Measurements from ENCODE around the gene OR6C70. TPM values are rescaled to one million over a fixed set of nuclear protein-coding genes. Genes with fewer than 3 reads are reported as not detected.
"Not testable (repeated sequence)": the region's sequence is repeated elsewhere in the genome, so short reads cannot be mapped to it uniquely, and the experiment has no call there.

Gene OR6C70
- polyA plus RNA-seq (ENCODE audit: insufficient read length in 3 of 3) = not detected
- long read RNA-seq, donor 1 = 0 reads
- long read RNA-seq, donor 2 = 0 reads
- long read RNA-seq, donor 3 = 0 reads
- long read RNA-seq, donor 4 = 0 reads
- long read RNA-seq, donor 5 = 0 reads
- long read RNA-seq, donor 6 = 0 reads
- long read RNA-seq, donor 7 = 0 reads
- long read RNA-seq, donor 8 = 0 reads
- long read RNA-seq, donor 9 = 0 reads
- long read RNA-seq, donor 10 = 0 reads
- long read RNA-seq, donor 11 = 0 reads
- long read RNA-seq, donor 12 = 0 reads
- long read RNA-seq, donor 13 = 0 reads
- long read RNA-seq, donor 14 = 0 reads
- long read RNA-seq, donor 15 = 0 reads
- long read RNA-seq, donor 16 = 0 reads

GRCh38 chr12:55470088-55470829 is at the start of gene OR6C70:
Gene OR6C70, minus strand, starts transcription at chr12:55470138. Its CDS starts 0 bp downstream, at chr12:55470138.
- DNase-seq (ENCODE audit: extremely low read depth in 1 of 11, low read depth in 9 of 11, low spot score in 4 of 11) = no peak

GRCh38 chr12:55516391-55516790 is 46.5 kb upstream of the OR6C70 start:
- no peak for DNase-seq (ENCODE audit: extremely low read depth in 1 of 11, low read depth in 9 of 11, low spot score in 4 of 11)

GRCh38 chr12:55515696-55516095 is 45.8 kb upstream of the OR6C70 start:
- no peak for DNase-seq (ENCODE audit: extremely low read depth in 1 of 11, low read depth in 9 of 11, low spot score in 4 of 11)

GRCh38 chr12:55501601-55502000 is 31.7 kb upstream of the OR6C70 start:
- no peak for DNase-seq (ENCODE audit: extremely low read depth in 1 of 11, low read depth in 9 of 11, low spot score in 4 of 11)

DNA sequence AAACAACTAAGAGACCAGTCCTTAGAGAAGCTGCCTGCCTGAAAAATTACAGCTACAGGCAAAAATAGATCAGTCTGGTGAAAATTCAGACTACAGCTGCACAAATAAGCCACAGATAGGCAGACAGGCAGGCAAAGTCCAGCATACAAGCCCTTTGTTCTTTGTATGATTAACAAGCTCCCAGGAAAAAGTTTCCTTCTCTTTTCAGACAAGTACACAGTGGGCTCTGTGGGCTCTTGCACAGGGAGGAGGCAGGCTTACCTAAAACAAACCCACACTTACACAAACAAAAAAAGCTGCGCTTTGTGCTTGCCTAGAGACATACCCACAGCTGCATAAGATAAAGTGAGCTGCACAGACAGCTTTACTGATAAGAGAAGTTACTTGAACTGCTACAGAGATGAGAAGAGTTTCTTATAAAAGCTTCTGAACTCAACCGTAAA is 29.9 kb upstream of the OR6C70 start:
- peak in 3 of 11 donors; percentile 1 to 14 (median 4) for DNase-seq (ENCODE audit: extremely low read depth in 1 of 11, low read depth in 9 of 11, low spot score in 4 of 11)

GRCh38 chr12:55499231-55499630 is 29.3 kb upstream of the OR6C70 start:
- no peak for DNase-seq (ENCODE audit: extremely low read depth in 1 of 11, low read depth in 9 of 11, low spot score in 4 of 11)

- DNase-seq (ENCODE audit: extremely low read depth in 1 of 11, low read depth in 9 of 11, low spot score in 4 of 11) = no peak
Measured at GRCh38 chr12:55495490-55495889, 25.6 kb upstream of the OR6C70 start.

GRCh38 chr12:55492078-55492477 is 22.1 kb upstream of the OR6C70 start, which contains the start of gene OR6C68:
Gene OR6C68, plus strand, starts transcription at chr12:55492378. Its CDS starts 0 bp downstream, at chr12:55492378.
- no peak for DNase-seq (ENCODE audit: extremely low read depth in 1 of 11, low read depth in 9 of 11, low spot score in 4 of 11)

DNA sequence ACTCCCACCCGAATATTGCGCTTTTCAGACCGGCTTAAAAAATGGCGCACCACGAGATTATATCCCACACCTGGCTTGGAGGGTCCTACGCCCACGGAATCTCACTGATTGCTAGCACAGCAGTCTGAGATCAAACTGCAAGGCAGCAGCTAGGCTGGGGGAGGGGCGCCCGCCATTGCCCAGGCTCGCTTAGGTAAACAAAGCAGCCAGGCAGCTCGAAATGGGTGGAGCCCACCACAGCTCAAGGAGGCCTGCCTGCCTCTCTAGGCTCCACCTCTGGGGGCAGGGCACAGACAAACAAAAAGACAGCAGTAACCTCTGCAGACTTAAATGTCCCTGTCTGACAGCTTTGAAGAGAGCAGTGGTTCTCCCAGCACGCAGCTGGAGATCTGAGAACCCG is 14.3 kb upstream of the OR6C70 start:
- not testable (repeated sequence) for DNase-seq (ENCODE audit: extremely low read depth in 1 of 11, low read depth in 9 of 11, low spot score in 4 of 11)

DNA sequence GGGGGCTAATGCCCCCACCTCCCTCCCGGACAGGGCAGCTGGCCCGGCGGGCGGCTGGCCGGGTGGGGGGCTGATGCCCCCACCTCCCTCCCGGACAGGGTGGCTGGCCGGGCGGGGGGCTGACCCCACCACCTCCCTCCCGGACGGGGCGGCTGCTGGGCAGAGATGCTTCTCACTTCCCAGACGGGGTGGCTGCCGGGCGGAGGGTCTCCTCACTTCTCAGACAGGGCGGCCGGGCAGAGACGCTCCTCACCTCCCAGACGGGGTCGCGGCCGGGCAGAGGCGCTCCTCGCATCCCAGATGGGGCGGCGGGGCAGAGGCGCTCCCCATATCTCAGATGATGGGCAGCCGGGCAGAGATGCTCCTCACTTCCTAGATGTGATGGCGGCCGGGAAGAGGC is 9.2 kb upstream of the OR6C70 start:
- DNase-seq (ENCODE audit: extremely low read depth in 1 of 11, low read depth in 9 of 11, low spot score in 4 of 11) = not testable (repeated sequence)

DNA sequence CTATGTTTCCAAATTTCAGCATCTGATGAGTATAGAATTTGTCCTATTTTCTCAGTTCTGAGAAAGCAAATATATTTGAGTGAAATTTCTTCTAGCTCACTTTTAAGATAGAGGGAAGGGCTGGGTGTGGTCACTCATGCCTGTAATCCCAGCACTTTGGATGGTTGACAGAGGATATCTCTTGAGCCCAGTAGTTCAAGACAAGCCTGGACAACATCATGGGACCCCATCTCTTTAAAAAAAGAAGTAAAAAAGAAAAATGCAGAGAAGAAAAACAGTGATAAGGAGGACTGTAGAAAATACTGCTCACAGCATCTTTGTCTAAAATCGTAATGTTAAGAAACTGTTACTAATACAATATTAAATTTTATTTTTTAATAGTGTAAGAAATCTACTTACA is 2.3 kb upstream of the OR6C70 start:
- no peak for DNase-seq (ENCODE audit: extremely low read depth in 1 of 11, low read depth in 9 of 11, low spot score in 4 of 11)

DNA sequence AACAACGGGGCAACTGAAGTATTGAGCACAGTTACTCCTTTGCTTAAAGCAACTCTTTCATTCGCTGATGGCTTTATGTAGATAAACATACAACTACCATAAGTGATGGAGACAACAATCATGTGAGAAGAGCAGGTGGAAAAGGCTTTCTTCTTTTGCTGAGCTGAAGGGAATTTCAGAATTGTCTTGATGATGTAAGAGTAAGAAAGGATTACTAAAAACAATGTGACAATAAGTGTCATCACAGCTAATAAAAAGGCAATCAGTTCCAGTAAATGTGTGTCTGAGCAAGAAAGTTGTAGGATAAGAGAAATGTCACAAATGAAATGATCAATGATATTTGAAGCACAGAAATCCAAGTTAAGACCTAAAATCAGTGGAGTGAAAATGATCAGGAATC is 647 bp downstream of the OR6C70 start:
- no peak for DNase-seq (ENCODE audit: extremely low read depth in 1 of 11, low read depth in 9 of 11, low spot score in 4 of 11)

GRCh38 chr12:55467836-55468235 is 2.1 kb downstream of the OR6C70 start:
- DNase-seq (ENCODE audit: extremely low read depth in 1 of 11, low read depth in 9 of 11, low spot score in 4 of 11) = no peak

- not testable (repeated sequence) for DNase-seq (ENCODE audit: extremely low read depth in 1 of 11, low read depth in 9 of 11, low spot score in 4 of 11)
Measured at GRCh38 chr12:55464926-55465325, 5.0 kb downstream of the OR6C70 start.

GRCh38 chr12:55448825-55449224 is 21.1 kb downstream of the OR6C70 start:
- no peak for DNase-seq (ENCODE audit: extremely low read depth in 1 of 11, low read depth in 9 of 11, low spot score in 4 of 11)

GRCh38 chr12:55446326-55446725 is 23.6 kb downstream of the OR6C70 start:
- peak in 1 of 11 donors; percentile 3 for DNase-seq (ENCODE audit: extremely low read depth in 1 of 11, low read depth in 9 of 11, low spot score in 4 of 11)

DNA sequence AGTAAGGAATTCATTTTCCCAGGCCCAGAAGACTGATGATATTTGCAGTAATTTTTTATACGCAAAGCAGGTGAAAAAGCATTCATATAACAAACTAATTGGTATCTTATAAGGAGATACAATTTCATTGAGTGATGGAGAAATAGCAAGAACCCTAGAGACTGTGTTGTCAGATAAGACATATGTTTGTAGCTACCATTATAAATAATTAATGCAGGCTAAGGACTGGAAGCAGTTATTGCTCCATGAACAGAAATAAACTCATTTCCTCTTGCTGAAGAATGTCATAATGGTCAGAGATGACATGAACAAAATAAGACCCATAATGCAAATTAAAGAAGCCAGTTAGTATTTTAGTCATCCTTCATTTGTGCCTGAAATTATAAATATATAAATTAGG is 24.6 kb downstream of the OR6C70 start:
- DNase-seq (ENCODE audit: extremely low read depth in 1 of 11, low read depth in 9 of 11, low spot score in 4 of 11) = no peak

DNA sequence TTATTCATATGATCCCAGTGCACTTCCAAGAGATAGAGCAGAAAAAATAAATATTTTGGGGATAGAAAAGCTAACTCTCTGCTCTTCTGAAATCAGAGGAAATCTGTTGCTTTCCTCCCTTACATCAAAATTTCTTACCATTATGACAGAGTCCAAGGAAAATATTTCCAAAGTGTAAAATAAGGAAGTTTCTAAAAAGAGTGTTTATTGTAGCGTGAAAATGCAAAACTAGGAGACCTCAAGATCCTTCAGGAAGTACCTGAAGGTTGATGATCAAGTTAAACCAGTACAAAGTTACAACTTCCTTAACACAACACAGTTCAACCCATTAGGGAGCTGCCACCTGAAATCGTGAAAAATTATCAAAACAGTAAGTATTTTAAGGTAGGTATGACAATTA is 26.2 kb downstream of the OR6C70 start, which contains the start of gene OR6C2:
OR6C2 (plus strand) TSS at position 301 of the 400 bp plus-strand sequence. CDS start 8,138 bp downstream, outside the sequence.
- peak in 1 of 11 donors; percentile 1 for DNase-seq (ENCODE audit: extremely low read depth in 1 of 11, low read depth in 9 of 11, low spot score in 4 of 11)

DNA sequence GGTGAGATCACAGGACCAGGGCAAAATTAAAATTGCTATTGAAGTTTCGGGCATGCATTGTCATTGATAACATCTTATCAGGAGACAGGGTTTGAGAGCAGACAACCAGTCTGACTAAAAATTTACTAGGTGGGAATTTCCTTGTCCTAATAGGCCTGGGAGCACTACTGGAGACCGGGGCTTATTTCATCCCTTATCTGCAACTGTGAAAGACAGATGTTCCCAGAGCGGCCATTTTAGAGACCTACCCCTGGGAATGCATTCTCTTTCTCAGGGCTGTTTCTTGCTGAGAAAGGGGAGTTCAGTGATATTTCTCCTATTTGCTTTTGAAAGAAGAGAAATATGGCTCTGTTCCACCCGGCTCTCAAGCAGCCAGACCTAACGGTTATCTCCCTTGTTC is 28.7 kb downstream of the OR6C70 start:
- not testable (repeated sequence) for DNase-seq (ENCODE audit: extremely low read depth in 1 of 11, low read depth in 9 of 11, low spot score in 4 of 11)
